GM12801 (cell line): Measurements from ENCODE around the gene COPZ1.

Experiments used
- TF ChIP-seq, protein P1 (sequence below): IDR thresholded peaks from one replicate; pipeline ENCODE4 v1.5.1; 2011; ENCODE audit warnings: control low read depth; ENCODE audit not compliant: insufficient read length; ENCODE audit errors: extremely low read depth

COPZ1 gene

DNA sequence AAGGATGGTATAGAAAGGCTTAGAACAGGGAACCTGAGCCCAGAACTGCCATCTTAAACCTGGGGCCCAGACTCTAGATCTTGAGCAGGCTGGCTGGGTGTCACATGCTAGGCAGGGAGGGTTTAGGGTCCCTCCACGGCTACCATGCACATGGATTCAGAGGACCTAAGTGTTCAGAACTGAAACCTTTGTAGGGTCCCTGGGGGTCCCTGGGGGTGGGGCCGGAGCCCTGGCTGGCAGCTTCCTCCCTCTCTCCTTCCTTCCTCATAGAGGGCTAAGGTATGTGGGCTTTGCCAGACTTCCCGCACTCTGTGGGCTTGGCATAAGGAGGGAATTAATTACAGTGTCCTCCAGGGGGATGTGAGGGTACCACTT, 64.2 kb downstream of the COPZ1 start:
- TF ChIP-seq, protein P1, sequence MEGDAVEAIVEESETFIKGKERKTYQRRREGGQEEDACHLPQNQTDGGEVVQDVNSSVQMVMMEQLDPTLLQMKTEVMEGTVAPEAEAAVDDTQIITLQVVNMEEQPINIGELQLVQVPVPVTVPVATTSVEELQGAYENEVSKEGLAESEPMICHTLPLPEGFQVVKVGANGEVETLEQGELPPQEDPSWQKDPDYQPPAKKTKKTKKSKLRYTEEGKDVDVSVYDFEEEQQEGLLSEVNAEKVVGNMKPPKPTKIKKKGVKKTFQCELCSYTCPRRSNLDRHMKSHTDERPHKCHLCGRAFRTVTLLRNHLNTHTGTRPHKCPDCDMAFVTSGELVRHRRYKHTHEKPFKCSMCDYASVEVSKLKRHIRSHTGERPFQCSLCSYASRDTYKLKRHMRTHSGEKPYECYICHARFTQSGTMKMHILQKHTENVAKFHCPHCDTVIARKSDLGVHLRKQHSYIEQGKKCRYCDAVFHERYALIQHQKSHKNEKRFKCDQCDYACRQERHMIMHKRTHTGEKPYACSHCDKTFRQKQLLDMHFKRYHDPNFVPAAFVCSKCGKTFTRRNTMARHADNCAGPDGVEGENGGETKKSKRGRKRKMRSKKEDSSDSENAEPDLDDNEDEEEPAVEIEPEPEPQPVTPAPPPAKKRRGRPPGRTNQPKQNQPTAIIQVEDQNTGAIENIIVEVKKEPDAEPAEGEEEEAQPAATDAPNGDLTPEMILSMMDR, result no peak

DNA sequence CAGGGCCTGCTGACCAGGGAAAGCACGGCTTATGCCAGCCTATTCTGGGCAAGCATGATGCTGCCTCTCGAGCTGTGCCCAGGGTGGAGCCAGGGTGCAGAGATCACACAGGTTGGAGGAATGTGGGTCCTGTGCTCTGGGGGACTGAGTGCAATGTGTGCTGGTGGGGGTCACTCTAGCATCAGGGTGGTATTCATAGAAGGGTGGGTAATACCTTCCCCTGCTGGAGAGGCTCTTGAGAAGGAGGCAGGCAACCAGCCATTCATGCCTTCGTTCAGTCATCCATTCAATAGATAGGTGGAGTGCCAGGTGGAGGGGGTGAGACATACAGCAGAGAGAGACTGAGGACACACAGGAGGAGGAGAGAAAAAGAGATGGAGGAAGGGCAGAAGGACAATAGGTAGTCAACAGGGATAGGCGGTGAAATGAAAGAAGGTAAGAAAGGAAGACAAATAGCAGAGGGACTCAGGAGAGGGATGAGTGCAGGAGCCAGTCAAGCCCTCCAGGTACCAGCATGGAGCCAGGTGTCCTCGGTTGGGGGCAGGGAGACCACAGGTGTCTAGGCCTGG, 64.8 kb downstream of the COPZ1 start:
- TF ChIP-seq, protein P1, result no peak

DNA sequence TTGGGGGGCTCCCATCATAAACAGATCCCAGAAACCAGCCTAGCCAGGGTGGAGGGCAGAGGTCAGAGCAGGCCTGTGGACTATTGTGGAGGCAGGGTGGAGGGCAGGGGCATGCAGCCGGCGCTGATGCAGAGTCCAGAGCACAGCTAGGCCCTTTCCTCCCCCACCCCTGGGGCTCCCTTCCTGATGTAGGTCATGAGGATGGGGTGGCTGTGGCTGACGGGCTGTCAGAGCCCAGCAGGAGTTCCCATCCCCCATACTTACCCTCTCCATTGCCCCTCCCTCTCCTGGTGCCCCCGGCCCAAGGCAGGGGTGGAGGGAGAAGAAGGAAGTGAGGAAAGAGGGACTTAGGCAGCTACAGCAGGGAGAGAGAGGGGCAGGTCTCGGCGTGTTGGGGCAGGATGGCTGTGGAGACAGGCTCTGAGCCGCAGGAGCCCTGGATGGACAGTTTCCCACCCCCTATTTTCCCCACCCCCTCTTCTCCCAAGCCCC, 65.3 kb downstream of the COPZ1 start:
- TF ChIP-seq, protein P1, result no peak

DNA sequence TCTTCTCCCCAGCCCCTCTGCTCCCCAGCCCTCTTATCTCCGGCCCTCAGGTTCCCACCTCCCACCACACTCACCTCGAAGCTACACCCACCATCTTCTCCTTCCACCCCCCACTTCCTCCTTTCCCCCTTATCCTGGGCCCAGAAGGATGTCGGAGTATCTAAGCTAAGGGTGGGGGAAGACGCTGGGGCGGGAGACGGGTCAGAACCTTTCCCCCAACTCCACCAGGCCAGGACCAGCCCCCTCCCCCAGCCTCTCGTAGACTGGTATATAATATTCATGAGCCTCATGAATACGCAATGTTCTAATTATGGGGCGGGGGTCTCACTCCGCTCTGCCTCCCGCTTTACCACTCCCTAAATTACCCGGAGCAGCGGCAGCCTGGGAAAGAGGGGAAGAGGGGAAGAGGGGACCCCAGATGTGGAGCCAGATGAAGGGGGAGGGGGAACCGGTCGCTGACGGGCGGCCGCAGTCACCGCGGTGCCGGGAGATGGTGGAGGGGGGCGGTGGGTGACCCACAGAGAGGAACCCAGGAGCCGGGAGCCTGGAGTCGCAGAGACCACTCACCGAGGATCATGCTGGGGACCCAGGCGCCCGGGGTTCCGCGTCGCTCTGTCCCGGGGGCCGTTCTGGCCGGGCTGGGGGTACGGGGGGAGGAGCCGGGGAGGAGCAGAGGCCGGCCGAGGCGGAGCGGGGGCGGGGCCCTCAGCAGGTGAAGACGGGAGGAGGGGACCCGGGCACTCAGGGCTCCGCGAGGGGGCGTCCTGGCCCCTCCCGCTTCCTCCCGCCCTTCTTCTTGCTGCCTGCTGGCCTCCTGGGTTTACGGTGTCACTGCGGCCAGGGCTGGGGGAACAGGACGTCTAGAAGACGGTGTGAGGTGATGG, 66.0 kb downstream of the COPZ1 start:
- TF ChIP-seq, protein P1, result no peak

DNA sequence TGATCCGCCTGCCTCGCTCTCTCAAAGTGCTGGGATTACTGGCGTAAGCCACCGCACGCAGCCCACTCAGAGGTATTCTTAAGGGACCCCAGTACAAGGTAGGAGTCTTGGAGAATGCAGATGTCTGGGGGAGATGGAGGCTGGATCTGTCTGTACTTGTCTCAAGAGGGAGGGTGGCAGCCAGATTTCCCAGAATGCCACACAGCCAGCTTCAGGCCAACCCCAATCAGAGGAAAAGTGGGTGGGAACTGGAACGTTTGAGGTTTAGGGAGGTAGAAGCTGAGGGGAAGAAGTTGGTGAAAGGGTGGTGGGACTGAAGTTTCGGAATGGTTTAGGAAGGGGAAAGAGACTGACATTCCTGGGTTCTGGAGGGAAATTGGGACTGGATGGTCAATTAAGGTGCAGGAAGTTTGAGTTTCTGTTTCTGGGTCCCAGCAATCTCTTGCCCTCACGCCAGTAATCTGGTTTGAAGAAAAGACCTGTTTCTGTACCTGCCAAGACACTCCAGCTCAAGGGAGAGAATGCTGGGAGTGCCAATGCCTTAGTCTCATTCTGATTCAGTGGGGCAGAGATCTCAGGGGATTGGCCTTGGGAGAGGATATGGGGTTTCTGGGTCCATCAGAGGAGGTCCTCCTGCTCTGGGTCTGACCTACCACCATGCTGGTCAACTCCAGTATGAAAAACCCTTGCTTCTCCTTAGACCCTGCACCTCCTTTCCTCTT, 67.7 kb downstream of the COPZ1 start:
- TF ChIP-seq, protein P1, result no peak

DNA sequence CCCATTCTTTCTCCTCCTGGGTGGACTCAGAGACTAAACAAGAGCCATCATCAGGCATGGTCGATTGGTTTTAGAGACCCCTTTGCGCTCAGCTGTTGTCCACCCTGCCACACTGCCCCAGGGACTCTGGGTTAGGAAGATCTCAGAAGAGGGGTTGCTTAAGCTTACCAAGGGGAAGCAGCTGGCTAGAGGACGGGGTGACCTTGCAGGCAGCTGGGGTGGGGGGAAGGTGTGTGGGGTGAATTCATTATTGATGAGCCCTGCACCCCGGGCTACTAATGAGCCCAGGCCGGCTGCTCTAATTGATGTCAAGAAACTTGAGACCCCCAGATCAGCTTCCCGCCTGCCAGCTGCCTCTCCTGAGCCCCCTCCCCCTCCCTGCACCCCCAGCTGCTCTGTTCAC, 68.3 kb downstream of the COPZ1 start:
- TF ChIP-seq, protein P1, result no peak

DNA sequence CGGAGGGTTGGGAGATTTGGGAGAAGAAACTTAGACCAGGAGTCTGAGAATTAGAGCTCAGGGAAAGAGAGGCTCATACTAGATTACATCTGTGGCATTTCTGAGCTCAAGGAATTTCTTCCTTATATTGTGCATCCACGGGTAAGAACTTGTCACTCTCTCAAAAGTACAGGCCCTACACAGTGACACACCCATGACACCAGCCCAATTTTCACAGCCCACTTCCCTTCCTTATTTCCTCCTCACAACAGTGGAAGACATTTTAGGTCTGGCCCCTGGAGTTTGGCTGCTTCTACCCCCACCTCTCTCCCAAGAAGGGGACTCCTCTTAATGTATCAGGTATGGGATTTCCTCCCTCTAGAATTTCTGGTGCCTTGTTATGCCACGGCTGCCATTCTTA, 68.8 kb downstream of the COPZ1 start:
- TF ChIP-seq, protein P1, result no peak
